Testis (tissue), 2 donors: Measurements from ENCODE around the gene COPG1.

ENCODE experiments used
- POLR2A ChIP-seq: fragments of 450-650 bp; IDR thresholded peaks from one replicate; pipeline ENCODE4 v1.6.1; 2017; ENCODE audit warnings: antibody characterized with exemption, mild to moderate bottlenecking, moderate library complexity
- TF ChIP-seq, protein P1 (sequence below), 3 experiments: fragments of 450-650 bp in 2 of 3; fragments of 200-600 bp in 1 of 3; sonication (generic) in 1 of 3; IDR thresholded peaks; one replicate each; pipeline ENCODE4 v1.5.1; 2016 to 2019; ENCODE audit warnings: antibody characterized with exemption in 3 of 3, mild to moderate bottlenecking in 2 of 3, moderate library complexity in 1 of 3

- TF ChIP-seq, protein P1, sequence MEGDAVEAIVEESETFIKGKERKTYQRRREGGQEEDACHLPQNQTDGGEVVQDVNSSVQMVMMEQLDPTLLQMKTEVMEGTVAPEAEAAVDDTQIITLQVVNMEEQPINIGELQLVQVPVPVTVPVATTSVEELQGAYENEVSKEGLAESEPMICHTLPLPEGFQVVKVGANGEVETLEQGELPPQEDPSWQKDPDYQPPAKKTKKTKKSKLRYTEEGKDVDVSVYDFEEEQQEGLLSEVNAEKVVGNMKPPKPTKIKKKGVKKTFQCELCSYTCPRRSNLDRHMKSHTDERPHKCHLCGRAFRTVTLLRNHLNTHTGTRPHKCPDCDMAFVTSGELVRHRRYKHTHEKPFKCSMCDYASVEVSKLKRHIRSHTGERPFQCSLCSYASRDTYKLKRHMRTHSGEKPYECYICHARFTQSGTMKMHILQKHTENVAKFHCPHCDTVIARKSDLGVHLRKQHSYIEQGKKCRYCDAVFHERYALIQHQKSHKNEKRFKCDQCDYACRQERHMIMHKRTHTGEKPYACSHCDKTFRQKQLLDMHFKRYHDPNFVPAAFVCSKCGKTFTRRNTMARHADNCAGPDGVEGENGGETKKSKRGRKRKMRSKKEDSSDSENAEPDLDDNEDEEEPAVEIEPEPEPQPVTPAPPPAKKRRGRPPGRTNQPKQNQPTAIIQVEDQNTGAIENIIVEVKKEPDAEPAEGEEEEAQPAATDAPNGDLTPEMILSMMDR (IDR thresholded peaks at IDR 0.05): no peak
- no peak for TF ChIP-seq POLR2A
Observed at GRCh38 chr3:129268396-129268795, 19.0 kb downstream of the COPG1 start.
